Measurements from ENCODE around the gene VSIG2.
"Not testable (repeated sequence)": the region's sequence is repeated elsewhere in the genome, so short reads cannot be mapped to it uniquely, and the experiment has no call there.

The VSIG2 gene, protein sequence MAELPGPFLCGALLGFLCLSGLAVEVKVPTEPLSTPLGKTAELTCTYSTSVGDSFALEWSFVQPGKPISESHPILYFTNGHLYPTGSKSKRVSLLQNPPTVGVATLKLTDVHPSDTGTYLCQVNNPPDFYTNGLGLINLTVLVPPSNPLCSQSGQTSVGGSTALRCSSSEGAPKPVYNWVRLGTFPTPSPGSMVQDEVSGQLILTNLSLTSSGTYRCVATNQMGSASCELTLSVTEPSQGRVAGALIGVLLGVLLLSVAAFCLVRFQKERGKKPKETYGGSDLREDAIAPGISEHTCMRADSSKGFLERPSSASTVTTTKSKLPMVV

DNA sequence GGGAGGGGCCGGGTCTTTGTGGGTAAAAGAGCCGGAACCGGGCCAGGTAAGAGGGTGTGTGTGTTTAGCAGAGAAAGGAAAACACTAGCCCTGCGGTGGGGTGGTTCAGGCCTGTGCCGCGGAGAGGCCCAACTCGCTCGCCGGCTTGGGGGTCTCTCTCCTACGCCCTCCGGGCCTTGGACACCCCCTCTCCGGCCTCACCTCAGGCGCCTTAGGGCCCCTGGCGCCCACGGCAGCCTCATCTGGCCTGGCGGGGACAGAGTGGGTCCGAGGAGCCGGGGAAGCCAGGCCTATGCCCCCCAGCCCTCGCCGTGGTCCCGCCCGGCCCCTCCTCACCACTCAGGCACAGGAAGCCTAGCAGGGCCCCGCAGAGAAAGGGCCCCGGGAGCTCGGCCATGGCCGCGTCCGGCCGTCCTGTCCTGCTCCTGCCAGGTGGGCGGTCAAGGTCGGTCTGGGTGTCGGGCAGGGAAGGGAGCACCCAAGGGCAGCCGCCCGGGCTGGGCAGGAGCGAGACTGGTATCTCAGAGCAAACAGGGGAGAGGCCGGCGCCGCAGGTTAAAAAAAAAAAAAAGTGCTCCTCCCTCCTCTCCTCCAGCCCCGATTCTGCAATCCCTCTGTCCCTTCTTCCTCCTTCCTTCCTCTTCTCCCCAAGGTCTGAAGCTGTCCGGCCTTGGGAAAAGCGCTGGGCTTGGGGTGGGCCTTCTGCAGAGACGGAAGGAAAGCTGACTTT is at the start of gene VSIG2:
Gene VSIG2, minus strand, starts transcription at position 515 of the 730 bp plus-strand sequence. Its CDS starts 118 bp downstream, at position 397.
- no peak for DNase-seq

DNA sequence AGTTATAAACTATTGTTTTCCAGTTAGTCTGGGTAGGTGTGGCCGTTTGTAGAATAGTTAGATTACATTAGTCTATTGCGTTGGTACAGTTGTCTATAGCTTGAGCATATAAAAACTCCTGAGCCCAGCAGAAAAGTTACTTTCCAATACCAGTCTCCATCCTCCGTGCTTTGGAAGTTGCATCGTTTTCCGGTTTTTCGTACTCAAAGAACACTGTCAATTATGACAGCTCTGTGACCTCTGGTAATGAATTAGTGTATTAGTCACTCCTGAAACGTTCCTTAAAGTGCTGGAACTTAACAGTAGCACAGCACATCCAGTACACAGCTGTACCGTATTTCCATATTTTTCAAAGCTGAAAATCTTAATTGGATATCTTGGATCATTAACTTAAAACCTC is 49.0 kb upstream of the VSIG2 start:
- DNase-seq = no peak

DNA sequence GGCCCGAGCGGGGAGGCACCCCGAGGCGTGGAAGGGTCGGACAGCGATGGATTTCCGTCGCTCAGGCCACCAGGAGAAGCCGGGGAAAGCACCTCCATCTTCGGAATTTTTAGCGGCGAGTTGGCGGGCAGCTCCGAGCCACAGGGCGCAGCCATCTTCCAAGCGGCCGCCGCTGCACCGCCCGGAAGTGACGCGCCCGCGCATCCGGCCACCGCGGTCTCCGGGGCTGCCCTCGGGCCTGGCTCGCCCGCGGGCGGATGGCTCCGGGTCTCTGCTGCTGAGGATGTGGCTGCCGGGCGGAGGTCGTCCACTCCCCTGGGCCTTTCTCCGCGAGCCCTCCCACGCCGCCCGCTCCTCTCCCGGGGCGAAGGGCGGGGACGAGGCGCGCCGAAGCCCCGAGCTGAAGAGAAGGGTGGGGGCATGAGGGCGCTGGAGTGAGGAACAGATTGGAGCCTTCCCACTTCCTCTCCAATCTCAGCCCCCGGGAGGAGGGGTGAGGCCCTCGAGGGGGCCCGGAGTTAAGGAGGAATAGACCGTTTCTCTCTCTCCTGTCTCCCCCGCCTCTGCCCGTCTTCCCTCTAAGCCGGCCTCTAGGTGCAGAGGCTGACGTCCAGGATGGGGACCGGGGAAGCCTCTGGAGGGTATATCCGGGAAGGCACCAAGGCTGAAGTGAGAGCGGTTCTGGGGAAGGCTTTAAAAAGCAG is 48.3 kb upstream of the VSIG2 start, which contains the start of gene MSANTD2:
Gene MSANTD2, minus strand, starts transcription at position 181 of the 704 bp plus-strand sequence. Its CDS starts 26 bp downstream, at position 155.
- peak; percentile 78 for DNase-seq

DNA sequence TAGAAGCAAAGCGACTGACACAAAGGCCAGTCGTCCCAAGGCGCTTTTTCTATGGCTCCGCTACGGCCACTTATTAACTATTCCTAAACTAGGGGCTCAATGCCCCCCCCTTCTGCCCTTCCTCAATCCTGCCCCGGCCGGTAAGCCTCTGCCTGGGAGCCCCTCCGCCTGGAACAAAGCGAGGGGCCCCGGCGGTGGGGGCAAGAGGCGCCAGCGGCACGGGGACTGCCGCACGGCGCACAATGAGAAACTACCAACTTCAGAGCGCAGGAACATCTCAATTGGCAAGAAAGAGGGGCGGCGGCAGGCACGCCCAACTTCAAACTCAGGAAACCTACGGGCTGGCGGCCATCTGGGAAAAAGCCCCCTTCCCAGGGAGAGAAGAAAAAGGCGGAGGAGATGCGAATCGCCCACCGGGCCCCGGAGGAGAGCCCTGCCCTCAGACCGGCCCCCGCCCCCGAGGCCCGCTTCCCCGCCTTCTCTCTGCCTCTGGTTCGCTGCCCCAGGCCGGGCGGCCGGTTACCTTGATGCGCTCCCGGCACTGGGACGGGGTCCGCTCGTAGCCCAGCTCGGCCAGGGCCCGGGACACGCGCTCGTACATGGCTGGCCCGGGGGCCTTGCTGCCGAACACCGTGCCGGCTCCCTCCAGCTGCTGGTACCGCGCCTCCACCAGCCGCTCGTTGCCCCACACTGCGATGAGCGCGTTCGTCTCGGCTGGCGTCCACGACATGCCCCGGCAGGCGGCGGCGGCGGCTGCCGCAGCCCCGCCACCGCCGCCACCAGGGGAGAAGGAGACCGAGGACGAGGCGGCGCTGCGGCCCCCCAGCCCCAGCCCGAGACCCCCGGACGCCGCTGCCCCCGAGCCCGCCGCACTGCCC is 47.5 kb upstream of the VSIG2 start:
- DNase-seq = peak; percentile 36

DNA sequence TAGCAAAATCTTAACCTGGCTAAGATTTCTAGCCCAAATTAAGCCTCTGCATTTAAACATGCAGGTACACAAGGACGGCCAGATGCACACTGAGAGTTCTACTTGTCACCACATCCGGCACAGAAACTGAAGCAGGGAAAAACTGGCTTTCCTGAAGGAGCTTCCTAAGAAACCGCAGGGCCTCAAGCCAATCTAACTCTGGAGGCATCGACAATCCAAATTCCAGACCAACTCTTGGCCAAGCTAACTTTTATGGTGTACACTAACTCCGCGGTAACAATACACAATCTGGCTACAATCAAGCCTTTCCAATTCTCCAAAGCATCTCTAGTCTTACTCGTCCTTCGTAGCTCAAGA is 46.9 kb upstream of the VSIG2 start:
- DNase-seq = no peak

DNA sequence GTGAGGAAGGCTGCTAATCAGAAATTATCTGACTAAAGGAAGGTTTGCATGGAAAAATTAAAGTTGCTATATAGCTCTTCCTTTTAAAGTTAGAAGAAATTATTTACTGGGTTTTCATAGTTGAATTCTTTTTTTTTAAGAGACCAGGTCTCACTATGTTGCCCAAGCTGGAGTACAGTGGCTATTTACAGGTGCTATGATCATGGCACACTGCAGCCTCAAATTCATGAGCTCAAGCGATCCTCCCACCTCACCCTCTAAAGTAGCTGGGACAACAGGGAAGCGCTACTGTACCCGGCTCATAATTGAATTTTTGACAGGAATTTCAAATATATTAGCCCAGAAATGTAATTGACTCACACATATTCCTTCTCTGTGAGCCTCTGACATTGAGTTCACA is 44.3 kb upstream of the VSIG2 start:
- DNase-seq = no peak

DNA sequence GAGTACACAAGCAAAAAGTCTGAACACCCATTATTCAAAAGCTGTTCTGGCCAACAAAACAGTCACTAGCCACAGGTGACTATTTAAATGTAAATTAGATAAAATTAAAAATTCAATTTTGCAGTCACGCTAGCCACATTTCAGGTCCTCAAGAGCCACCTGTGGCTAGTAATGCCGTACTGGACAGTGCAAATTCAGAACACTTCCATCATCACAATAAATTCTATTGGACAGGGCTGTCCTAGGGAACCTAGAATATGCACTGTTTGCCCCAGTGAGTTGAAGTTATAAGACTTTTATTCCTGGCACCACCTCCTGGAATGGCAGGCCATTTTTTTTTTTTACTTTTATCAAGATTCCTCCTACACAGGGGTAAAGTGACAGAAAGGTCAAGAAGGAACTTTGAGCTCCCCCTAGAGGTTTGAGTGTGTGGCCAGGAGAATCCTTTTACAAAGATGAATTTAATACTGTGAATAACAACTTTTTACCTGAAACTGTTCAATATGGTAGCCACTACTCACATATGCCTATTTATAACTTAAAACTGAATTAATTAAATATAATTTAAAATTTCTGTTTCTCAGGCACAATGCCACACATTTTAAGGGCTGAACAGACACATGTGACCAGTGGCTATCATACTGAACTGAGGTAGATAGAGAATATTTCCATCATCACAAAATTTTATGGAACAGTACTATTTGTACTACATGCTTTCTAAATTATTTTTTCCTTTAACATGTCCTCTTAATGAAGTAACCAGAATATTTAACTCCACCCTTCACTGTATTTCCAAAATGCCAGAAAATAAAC is 41.6 kb upstream of the VSIG2 start:
- no peak for DNase-seq

DNA sequence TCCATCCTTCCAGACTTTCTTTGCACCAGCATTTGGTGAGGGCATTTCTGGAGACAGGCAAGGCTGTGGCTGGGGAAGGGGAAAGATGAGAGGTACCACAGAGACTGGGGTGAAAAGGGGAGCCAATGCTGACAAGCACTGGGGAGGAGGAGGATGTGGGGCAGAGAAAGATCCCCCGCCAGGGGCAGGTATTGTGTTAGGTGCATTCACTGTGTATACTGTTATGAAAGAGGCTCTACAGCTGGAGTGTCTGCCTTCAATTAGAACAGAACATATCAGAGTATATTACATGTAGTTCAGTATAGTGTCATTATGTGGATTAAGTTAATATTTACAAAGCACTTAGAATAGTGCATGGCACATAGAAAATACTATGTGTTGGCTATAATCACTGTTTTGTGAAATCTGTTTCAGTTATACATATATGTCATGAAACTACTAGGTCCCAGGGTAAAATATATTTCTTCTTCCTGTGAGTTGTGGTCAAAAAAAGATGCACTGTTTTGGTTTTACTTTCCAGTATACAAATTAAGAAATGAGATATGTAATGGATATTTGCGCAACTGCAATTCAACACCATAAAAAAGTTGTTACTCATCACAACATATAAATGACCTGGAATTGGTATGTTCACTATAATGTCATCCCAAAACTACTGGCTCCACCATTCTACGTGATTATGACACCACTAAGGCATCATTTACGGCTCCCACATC is 39.7 kb upstream of the VSIG2 start:
- no peak for DNase-seq

DNA sequence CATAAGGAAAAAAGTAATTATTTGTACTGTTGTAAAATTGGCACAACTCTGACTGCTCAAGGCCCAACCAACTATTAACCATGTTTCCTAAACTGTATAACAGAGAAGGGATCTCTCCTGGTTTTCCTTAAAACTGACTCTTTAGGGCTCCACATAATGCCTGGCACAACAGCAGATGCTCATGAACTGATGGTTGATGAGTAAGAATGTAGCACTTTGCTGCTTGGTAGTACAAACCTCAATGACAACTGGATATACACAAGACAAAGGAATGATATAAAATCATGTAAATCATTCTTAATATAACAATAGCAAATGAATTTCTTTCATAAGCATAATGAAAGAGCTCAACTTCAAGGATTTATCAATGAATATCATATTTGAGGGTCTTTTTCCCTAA is 36.5 kb upstream of the VSIG2 start:
- no peak for DNase-seq

DNA sequence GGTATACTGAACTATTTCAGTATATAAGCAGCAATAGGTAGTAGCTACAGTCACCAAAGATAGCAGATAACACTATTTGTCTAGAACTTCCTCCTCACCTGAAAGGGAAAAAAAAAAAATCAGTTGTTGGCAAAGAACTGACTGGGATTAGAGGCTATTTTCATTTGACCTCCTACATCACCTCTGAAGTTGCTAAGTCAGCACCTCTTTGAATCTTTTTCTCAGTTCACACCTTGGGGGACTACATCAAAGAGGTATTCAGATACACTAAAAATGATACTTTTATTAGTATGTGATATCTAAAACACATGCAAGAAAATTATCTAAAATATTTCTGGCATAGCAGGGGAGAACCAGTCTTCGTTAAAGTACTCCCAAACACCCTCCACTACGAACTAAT is 32.0 kb upstream of the VSIG2 start:
- no peak for DNase-seq

DNA sequence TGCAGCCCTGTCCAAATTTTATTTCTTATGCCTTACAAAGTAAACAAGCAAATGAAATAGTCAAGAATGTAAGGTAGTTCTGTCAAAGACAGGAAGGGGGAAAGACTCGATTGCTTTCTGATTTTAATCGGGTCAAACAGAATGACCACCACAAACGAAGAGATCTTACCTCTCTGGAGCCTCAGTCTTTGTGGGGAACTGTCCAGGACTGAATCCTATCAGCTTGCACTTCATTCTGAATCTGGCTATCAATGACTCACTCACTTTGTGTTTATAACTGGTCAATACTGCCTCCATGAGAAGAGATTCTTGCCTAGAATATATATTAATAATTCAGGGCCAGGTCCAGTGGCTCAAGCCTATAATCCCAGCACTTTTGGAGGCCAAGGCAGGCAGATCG is 30.9 kb upstream of the VSIG2 start:
- DNase-seq = no peak

DNA sequence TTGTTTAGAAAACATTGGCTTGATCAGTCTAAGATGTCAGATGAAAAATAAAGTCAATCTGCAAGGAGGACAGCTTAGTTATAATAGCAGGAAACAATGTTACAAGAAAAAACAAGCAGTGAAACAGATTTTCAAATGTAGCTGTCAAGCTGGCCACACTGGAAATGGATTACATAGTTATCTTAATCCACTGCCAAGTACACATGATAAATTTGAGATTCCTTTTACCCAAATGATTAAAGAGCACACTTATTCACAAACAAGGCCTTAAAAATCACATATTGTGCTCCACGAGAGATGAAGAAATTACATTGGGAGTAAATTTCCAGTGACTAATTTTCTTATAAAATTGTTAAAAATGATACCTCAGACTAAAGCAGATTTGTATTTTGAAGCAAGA is 27.5 kb upstream of the VSIG2 start:
- no peak for DNase-seq

DNA sequence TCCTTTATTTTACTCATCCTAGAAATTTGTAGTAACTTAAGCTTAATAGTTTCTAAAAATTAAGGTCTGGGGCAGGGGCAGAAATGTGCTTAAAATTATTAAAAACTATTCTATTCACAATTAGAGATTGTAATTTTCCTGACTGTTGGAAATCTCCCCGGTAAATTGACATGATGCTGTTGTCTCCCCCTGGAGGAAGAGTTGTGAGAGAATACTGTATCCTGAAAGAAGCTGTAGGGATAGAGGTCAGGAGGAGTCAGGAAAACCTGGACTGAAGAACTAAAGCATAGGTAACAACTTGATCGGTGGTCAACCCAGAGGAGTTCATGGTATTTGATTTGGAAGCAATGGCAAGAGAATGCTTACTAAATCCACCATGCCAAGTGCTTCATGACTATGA is 26.2 kb upstream of the VSIG2 start:
- DNase-seq = no peak

DNA sequence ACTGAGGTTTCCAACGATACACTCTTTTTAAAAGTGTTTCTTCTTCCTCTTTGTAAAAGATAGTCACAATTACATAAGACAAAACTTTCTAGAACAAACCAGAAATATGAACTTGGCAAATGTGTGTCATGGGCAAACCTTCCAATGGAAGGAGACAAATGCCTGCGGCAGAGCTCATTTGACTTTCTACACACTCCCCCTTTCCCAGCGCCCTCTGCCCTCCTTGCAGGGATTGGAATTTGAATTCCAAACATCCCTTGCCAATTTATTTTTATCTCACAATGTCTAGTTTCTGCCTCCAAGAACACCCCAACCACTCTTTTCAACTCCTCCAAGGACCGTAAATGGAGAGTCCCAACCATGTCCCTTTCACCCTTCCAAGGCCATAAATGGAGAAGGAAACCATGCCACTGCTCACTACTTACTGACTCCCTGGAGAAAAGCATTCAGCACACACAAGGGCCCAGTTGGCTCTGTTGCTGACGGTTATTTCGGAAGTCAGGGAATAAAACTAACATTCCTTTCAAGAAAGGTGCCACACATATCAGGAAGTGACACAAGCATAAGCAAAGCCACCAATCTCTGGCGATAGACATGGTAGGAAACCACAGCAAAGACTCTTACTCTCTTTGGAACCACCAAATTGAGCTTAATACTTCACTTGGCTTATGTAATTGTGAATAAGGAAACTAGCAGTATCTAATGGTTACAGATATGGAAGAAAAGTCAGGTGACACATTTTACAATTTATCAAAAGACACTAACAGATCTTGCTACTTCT is 25.0 kb upstream of the VSIG2 start:
- DNase-seq = no peak

DNA sequence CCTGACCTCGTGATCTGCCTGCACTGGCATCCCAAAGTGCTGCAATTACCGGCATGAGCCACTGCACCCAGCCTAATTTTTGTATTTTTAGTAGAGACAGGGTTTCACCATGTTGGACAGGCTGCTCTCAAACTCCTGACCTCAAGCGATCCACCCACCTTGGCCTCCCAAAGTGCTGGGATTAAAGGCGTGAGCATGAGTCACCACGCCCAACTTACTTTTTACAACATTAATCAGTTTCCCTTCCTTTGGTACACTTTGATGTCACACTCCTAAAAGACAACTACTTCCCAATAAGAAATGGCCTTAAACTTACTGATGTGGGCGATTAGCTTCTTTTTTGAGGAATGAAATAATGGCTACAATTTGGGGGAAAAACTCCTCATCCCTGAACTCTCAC is 18.9 kb upstream of the VSIG2 start:
- not testable (repeated sequence) for DNase-seq

DNA sequence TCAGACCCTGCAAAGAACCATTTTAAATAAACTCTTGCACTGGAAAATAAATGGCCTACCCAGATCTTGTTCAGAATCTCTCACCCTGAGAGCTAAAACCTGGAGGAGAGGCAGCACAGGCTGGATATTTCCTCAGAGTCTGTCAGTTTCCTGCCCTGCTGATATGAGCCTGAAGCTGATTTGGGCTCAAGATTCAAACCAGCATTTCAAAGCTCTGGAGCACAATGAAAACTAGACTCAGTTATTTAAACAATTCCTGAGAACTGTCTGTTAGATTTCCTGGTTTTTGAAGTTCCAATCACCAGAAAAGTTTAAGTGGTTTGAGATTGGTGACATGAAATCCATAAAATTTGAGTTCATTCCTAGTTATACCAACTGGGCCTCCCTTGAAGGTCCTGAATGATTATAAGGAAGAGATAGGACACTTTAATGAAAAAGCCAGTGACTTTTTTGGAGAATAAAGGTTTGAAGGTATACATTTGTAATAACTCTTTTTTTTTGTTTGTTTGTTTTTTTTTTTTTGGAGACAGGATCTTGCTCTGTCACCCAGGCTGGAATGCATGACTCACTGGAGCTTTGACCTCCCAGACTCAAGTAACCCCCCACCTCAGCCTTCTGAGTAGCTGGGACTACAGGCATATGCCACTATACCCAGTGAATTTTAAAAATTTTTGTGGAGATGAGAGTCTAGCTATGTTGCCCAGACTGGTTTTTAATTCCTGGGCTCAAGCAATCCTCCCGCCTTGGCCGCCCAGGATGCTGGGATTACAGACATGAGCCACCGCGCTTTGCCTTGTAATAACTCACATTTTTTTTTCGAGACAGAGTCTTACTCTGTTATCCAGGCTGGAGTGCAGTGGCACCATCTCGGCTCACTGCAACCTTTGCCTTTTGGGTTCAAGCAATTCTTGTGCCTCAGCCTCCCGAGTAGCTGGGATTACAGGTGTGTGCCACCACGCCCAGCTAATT is 18.0 kb upstream of the VSIG2 start:
- DNase-seq = no peak

DNA sequence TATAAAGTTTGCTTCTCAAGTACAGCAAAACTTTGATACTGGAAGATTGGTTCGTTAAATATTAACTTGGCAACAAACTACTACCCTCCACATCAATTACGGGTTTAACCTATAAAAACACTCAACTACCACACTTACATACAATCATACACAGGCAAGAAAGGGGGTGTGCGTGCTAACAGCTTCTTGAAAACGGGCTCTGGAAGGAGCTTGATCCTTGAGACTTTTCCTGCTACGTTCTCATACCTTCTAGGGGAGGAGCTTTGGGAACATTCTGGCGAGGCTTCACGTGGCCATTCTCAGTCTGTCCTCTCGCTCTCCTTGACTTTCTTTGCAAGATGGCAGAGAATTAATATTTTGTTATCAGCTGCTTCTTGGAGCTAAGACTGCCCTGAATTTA is 16.9 kb upstream of the VSIG2 start:
- no peak for DNase-seq

DNA sequence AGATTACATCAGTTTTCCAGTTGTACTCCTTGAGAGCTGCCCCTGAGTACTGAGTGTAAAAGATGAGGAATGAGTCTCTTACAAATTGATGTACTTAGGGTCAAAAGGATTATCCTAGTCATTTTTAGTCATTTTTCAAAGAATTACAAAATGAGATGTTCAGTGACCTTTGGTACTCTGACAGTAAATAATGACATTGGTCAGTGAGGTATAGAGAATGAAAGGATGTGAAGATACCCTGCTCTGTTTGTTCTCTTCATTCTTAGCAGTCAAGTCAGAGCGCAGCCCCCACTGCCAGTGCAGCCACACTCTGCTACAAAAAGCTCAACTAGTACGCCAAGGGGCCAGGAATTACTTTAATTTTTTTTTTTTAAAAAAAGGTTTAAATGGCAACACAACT is 14.1 kb upstream of the VSIG2 start:
- no peak for DNase-seq
